ENCODE measurements around the gene PNMA6E.

Gene PNMA6E

GRCh38 chrX:153379508-153379907 is 21.6 kb downstream of the PNMA6E start:
- TF ChIP-seq CTCF (IDR thresholded peaks at IDR 0.05) = no peak

- no peak for TF ChIP-seq CTCF (IDR thresholded peaks at IDR 0.05)
Observed at GRCh38 chrX:153378607-153379006, 22.5 kb downstream of the PNMA6E start.

GRCh38 chrX:153377727-153378126 is 23.4 kb downstream of the PNMA6E start:
- TF ChIP-seq CTCF (IDR thresholded peaks at IDR 0.05) = no peak

- TF ChIP-seq CTCF (IDR thresholded peaks at IDR 0.05) = no peak
Observed at GRCh38 chrX:153375571-153375970, 25.6 kb downstream of the PNMA6E start.

GRCh38 chrX:153374426-153374825 is 26.7 kb downstream of the PNMA6E start:
- TF ChIP-seq CTCF (IDR thresholded peaks at IDR 0.05) = no peak

GRCh38 chrX:153372949-153373348 is 28.2 kb downstream of the PNMA6E start:
- TF ChIP-seq CTCF (IDR thresholded peaks at IDR 0.05) = no peak

- no peak for TF ChIP-seq CTCF (IDR thresholded peaks at IDR 0.05)
Observed at GRCh38 chrX:153371256-153371655, 29.9 kb downstream of the PNMA6E start.

GRCh38 chrX:153370293-153371055 is 30.7 kb downstream of the PNMA6E start:
- TF ChIP-seq CTCF (IDR thresholded peaks at IDR 0.05) = no peak

Measured in LNCAP (cell line).